HPDE6-E6E7 (cell line): ENCODE measurements around the gene FAM53B.

Experiments used
- DNase-seq: peaks from one replicate; pipeline ENCODE4 v3.0.0; 2011; ENCODE audit warnings: missing footprints; ENCODE audit errors: extremely low spot score

FAM53B gene

GRCh38 chr10:124742413-124743190 is 1.6 kb downstream of the FAM53B start:
- no peak for DNase-seq

DNA sequence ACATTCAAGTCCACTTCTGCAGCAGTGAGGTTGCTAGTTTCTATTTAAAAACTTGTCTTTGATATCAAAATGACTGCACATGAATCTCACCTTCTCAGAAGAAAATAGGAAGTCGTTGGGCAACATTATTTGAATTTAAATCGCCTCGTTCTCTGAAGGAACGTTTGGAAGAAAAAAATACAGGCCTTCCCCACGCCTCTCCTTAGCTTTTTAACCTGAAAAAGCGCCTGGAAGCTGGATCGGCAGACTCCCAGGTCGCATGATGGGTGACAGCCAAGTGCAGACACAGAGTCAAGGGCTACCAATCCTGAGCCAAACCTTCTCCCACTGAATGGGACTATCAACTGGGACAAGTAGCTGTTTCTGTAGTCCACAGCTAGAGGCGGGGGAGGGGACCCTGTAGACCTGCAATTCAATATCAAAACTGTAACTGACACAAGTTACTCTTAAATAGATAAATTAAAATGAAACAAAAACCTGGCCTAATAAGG is 2.2 kb downstream of the FAM53B start:
- no peak for DNase-seq

GRCh38 chr10:124741281-124741921 is 2.8 kb downstream of the FAM53B start:
- DNase-seq, result peak; percentile 67

DNA sequence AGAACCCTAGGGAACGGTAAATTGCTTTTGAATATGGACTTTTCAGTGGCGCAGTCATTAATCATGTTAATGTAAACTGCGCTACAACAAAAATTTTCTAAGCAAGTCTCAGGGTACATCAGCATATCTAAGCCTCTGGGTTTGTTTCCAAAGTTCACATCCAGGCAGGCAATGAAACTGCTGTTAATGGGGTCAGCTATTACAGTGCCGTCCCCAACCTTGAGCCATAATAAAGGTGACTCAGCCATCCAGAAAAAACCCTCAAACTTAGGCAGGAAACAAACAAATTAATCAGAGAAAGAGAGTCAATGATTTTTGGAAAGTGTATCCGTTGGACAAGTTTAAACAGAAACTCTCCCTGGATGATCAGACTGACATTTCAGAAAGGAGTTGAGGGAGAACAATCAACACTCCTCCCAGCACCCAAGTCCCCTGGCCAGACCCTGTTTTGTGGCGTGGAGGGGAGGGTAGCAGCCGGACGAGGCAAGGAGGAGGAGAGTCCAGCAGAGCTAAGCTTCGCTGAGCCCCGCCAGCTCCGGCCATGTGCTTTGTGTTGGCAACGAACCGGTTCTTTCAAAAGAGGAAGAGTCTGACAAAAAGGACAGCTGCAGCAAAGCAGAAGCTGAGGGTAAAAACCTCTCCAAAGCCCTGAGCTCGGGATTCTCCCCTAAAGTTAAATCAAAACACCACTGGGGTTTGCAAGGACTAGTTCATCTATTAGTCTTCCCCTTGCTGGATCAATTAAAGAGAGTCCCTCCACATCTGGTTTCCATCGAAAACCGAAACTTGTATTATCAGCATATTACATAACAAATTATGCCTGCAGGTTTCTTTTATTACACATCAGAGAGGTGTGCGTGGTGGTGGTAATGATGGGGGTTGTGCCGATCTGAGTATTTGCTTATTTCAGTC is 3.6 kb downstream of the FAM53B start:
- no peak for DNase-seq

DNA sequence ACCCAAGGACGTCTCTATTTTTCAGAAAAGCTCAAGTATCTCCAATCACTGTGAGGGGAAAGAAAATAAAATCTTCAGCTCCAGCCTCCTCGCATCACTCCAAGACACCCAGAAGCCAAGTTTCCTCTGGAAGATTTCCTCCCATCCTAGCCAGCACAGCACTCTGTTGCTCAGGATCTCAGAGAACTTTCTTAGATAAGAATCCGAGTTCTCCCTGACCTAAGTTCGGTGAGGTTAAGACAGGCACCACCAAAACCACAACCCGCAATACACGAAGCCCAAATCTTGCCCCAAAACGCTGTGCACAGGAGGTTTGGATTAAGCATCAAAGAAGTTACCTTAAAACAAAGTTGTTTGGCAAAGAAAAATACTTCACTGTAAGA is 4.2 kb downstream of the FAM53B start:
- no peak for DNase-seq

GRCh38 chr10:124739119-124739921 is 4.9 kb downstream of the FAM53B start:
- no peak for DNase-seq

DNA sequence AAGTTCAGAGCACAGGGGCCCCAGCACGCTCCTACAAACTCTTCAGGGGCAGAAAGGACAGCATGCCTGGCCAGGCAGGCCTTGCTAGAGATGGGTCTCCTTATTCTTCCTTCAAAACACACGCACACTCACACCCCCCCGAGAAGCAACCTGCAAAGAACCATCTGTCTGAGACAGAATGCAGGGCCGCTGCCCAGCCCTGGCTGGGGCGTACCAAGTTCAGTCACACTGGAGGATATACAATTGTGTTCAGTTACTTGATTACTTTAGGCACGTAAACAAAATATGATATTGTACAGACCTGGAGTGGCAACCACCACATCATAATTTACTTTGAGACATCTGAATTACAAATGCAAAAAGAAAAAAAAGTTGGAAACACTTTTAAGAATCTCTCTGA is 5.7 kb downstream of the FAM53B start:
- no peak for DNase-seq

DNA sequence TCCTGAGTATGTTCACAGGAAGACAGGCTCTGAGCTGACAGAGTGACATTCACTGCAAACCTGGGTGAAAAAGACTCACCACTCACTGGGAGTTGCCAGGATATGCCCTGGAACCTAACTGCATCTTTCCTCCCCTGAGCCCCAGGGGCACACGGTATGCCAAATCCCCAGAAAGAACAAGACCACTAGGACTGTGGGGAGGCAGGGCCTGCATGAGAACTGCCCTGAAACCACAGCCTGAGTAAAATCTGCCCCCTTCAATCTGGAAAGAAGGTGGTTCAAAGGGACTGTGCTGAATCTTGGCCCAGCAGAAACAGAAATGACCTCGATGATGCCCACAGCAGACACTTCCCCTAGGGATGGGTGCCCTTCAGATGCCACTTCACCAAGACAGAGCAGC is 6.5 kb downstream of the FAM53B start:
- no peak for DNase-seq

GRCh38 chr10:124737221-124737620 is 7.0 kb downstream of the FAM53B start:
- DNase-seq, result no peak

GRCh38 chr10:124736491-124737136 is 7.6 kb downstream of the FAM53B start:
- DNase-seq, result no peak

GRCh38 chr10:124735491-124736286 is 8.5 kb downstream of the FAM53B start:
- DNase-seq, result no peak

- DNase-seq, result no peak
These were observed 9.6 kb downstream of the FAM53B start for GRCh38 chr10:124734311-124735166.

DNA sequence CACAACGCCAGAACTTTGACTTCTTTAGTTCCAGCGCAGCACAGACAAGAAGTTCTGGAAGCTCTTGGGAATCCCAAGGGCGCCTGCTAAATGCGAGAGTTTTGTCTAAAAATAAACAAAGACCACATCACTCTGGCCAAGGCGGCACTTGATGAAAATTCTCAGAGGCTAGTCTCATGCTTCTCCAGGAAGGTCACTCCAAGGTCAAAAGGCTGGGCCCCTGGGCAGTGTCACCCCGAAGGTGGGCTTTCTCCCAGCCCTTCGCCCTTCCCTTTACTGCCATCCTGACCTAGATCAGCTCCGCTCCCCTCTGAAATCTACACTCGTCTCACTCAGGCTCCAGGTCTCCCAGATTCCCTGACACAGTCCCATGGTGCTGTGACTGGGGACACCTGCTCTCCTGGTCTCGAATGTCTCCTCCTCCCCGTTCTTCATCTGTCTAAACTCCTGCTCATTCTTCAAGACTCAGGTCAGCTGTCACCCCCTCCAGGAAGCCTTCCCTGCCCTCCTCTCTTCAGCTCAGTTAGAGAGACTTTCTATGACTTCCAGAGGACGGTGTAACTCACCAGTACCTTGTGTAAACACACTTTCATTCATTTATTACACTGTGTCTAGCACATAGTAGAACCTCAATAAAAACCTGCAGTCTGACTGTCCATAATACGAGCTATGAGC is 10.5 kb downstream of the FAM53B start:
- no peak for DNase-seq

- peak; percentile 62 for DNase-seq
These were observed 11.1 kb downstream of the FAM53B start for GRCh38 chr10:124732931-124733570.

DNA sequence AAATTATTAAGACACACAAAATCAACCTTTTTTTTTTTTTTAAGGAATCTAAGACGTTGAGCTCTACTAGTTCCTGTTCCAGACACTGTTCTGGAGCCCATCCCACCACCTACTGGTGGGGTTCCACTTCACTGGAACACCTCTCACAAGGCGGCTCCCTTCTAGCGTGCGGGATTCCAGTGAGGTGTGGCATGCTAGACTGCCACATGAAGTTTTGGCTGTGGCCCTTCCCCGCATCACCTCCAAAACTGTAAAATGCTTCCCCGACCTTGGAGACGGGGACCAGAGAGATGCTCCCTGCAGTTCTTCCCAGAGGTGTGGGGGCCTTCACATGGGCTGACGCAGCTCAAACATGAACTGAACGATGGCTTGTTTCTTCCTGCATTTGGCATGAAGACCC is 12.6 kb downstream of the FAM53B start:
- no peak for DNase-seq

DNA sequence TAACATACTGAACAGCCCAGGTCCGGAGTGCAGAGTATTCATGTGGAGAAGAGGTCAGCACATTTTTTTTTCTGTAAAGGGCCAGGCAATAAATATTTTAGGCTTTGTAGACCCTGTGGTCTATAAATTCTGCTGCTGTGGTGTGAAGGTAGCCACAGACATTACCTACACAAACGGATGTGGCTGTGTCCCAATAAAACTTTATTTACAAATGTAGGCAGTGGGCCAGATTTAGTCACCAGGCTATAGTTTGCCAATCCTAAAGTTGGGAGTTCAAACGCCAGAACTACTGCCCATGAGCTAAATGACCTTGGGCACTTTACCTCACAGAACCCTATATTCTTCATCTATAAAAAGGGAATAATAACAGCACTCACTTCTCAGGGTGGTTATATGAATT is 13.4 kb downstream of the FAM53B start:
- DNase-seq, result no peak

DNA sequence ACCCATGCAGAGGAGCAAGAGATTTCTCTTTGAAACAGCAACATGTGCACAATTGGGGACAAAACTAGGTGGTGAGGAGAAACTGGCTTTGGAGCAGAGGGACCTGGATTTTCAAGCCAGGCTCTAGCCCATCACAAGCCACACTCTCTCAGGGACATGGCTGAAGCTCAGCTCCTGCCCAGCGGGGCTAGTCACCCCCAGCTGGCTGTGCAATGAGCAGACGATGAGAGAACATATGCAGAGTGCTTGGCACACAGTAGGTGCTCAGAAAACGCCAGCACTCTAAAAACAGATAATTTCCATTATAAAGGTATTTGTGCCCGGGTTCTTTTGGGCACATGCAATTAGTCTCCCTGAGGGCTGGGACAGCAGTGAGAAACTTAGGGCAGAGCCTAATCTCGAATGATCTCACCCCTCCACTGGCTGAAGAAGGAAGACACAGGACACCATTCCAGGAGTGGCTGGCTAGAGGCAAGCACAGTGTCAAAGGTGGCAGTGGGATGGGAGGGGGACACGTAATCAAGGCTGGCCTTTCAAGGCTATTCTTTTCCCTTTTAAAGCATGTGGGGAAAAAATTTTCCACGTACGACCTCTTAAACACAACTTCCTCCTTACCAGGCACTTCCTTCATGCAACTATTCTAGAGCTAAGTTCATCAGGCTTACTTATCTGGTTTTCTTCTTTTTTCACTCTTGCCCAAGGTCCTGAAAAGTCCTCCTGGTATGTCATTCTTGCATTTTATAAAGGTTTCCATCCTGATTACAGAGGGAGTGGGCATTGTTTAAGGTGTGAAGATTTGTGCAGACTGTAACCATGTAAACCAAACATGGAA is 15.1 kb downstream of the FAM53B start:
- DNase-seq, result no peak
